Measurements from ENCODE around the gene GULP1.

DNA sequence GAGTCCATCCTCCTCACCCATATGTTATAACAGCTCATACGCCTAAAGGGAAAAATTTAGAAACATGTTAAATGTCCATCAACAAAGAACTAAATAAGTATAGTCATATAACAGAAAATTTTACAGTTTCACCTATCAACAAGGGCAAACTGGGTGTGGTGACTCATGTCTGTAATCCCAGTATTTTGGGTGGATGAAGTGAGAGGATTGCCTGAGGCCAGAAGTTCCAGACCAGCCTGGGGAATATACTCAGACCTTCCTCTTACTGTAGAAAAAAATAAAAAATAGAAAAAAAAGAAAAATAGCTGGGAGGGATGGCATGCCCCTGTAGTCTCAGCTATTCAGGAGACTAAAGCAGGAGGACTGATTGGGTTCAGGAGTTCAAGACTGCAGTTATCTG lies 48.3 kb upstream of the GULP1 start:
- TF ChIP-seq, protein P1, sequence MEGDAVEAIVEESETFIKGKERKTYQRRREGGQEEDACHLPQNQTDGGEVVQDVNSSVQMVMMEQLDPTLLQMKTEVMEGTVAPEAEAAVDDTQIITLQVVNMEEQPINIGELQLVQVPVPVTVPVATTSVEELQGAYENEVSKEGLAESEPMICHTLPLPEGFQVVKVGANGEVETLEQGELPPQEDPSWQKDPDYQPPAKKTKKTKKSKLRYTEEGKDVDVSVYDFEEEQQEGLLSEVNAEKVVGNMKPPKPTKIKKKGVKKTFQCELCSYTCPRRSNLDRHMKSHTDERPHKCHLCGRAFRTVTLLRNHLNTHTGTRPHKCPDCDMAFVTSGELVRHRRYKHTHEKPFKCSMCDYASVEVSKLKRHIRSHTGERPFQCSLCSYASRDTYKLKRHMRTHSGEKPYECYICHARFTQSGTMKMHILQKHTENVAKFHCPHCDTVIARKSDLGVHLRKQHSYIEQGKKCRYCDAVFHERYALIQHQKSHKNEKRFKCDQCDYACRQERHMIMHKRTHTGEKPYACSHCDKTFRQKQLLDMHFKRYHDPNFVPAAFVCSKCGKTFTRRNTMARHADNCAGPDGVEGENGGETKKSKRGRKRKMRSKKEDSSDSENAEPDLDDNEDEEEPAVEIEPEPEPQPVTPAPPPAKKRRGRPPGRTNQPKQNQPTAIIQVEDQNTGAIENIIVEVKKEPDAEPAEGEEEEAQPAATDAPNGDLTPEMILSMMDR (IDR thresholded peaks at IDR 0.05): no peak
- TF ChIP-seq POLR2A (IDR thresholded peaks at IDR 0.05) (no peak), EP300 (IDR thresholded peaks at IDR 0.05) (no peak), POLR2AphosphoS5 (IDR thresholded peaks at IDR 0.05) (no peak)
